SK-MEL-5 (cell line): ENCODE measurements around the gene PDZD8. TPM values are rescaled to one million over a fixed set of nuclear protein-coding genes. Genes with fewer than 3 reads are reported as not detected.

Experiments used
- DNase-seq: peaks from one replicate; pipeline ENCODE4 v3.0.0-alpha.2; 2016; ENCODE audit warnings: low read depth, low spot score
- in situ Hi-C: cut with HindIII; loops from 2 replicates; pipeline ENCODE4 v1.10.0; 2016; ENCODE audit warnings: low sequenced_read_pairs, high pct_unique_total_duplicates, low pct_unique_long_range_greater_than_20kb
- total RNA-seq: library from RNA; depleted of rRNA; stranded (reverse); fragments of >200 nt; shearing (Covaris generic); gene quantifications from 2 replicates; pipeline ENCODE4 v1.2.3, GENCODE V29; 2014

Gene PDZD8
- total RNA-seq, 1 experiment from 2014 or later = 8.5 TPM

DNA sequence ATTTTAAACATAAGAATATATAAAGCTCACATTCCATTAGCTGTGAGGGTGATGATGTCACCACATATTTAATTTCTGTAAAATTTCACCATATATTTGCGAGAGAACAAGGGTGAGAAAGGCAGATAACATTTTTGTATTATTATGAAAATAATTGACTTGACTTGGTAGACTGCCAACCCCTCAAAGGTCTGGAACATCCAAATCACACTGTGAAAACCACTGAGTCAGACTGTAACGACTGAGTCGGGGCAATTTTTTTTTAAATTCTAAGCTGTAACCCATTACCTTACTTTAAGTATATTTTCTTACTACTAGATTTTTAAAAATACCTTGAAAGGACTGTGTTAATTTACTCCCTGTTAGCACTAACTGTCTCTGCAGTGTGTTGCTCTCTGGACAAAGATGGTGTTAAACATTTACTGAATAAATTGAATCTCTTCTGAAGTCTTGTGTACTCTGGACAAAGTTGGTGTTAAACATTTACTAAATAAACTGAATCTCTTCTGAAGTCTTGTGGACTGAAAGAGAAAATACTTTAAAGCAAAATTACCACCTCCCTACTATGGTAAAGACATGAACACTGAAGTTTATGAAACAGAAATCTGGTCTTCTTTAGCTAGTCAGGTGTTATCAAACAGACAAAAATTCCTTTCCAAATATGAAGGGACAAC lies 14.1 kb downstream of the PDZD8 start:
- in situ Hi-C loops = no loop called here
- no peak for DNase-seq

DNA sequence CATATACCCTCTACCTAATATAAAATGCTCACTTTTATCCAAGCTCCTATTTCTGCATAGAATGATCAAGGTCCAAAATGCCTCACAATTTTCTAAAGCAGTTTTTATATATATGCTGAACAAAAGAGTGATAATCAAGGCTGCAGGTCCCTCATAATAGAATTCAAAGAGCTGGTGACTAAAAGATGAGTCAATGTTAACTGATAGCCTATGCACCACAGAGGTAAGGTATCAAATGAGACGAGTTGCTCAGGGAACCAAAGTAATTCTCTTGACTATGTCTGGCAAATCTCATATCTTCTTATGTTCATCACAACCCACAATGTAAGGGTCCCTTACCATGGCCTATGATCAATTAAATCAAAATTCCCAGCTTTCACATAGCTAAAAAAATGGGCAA lies 15.2 kb downstream of the PDZD8 start:
- in situ Hi-C loops = no loop called here
- no peak for DNase-seq

DNA sequence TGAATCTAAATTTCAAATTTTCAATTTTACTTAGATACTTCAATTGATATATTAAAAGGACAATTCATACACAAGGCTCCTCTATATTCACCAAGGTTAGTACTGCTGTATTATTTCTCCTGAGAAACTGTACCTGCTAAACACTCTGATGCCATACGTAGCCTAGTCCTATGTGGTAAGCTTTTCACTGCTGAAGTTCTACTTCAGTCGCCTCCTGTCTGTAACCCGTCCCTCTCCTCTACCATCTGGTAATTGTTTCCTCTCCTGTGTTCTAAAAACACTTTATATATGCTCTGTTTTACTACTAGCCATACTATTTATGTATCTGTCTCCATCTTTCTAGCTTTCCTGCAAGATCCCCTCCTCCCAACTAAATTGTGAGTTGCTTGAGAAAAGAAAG lies 20.2 kb downstream of the PDZD8 start:
- in situ Hi-C loops = no loop called here
- no peak for DNase-seq

DNA sequence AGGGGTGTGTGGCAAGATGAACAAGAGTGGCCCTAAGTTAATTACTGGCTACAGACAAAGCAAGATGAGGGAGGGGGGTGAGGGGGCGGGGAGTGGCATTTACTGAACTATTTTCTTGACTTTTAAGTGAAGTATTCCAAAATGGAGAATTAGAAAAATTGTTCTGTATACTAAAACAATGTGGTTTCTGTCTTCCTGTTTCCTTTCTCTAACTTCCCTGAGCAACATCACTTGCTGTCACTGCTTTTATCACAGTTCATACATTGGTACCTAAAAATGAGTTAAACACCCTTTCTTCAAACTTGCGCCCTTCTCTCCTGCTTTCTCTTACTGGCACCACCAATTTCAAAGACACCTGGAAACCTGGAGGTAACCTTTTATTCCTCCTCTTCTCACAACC lies 21.6 kb downstream of the PDZD8 start:
- no peak for DNase-seq
- in situ Hi-C loops = no loop called here

DNA sequence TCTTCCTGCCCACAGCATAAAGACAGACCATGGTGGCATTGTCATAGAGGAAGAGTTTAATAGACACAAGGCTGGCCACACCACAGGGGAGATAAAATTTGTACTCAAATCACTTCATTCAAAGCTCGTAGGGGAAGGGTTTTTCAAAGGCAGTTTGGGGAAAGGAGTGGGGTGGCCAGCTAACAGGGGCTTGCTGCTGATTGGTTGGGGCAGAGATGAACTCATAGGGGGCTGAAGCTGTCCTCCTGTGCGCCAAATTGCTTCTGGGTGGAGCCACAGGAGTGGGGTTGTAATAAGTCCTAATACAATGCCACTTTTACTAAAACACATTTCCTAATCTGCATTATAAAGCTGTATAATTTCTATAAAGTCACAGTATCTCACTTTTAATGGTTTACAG lies 22.5 kb downstream of the PDZD8 start:
- in situ Hi-C loops = no loop called here
- no peak for DNase-seq

DNA sequence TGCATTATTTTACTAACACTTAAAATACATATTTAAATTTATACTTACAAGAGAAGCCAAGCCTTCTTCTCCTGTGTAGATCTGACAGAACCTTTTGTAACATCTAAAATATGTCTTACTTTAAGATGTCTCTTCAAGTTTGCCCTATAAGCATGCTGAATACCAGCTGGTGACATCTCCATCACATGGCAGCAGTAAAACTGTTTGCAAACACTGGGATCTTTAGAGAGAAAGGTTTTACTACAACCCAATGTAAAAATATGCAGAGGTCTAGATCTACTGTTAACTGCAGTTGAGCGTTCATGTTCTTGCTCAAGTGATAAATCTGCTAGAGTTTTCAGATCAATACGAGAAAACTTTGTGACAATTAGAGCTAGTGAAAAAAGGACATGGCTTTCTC lies 23.2 kb downstream of the PDZD8 start:
- in situ Hi-C loops = no loop called here

DNA sequence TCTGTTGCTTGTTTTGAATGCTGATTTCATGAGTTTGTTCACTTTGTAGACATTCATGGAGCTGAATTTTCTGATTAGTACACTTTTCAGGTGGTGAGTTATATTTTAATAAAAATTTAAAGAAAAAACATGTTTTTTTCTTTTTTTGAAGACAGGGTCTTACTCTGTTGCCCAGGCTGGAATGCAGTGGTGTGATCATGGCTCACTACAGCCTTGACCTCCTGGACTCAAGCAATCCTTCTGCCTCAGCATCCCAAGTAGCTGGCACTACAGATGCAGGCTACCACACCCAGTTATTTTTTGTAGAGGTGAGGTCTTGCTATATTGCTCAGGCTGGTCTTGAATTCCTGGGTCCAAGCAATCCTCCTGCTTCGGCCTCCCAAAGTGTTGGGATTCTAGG lies 23.7 kb downstream of the PDZD8 start:
- DNase-seq = no peak
- in situ Hi-C loops = no loop called here

More for the DNA sequence above, 23.2 kb downstream of the PDZD8 start:
- DNase-seq = no peak

DNA sequence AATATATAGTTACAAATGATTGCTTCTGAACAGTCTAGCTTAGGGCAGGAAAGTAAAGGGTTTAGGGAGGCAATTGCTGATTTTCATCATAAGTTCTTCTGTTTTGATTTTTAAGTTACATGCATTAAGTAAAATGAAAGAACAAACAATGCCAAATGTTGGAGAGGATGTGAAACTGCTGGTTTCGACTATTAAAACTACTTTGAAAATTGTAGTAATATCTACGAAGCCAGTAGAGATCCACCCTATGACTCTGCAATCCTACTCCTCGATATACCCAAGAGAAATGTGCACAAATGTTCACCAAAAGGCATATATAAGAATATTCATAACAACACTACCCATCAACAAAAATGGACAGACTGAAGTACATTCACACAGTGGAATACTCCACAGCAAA lies 24.3 kb downstream of the PDZD8 start:
- in situ Hi-C loops = no loop called here
- no peak for DNase-seq

DNA sequence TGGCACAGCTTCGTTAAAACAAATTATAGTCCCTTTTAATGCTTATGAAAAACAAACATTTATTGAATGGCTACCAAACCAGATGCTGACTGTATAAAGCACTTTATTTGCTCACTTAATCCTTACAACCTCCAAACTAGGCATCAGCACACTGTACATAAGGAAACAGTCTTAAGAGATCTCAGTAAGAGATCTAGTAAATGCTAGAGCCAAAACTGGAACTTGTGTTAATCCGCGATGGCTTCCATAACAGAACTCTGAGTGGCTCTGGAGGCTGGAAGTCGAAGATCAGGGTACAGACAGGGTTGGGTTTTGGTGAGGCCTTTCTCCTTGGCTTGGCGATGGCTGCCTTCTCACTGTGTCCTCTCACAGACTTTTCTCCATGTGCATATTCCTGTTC lies 27.0 kb downstream of the PDZD8 start:
- DNase-seq = no peak
- in situ Hi-C loops = no loop called here

DNA sequence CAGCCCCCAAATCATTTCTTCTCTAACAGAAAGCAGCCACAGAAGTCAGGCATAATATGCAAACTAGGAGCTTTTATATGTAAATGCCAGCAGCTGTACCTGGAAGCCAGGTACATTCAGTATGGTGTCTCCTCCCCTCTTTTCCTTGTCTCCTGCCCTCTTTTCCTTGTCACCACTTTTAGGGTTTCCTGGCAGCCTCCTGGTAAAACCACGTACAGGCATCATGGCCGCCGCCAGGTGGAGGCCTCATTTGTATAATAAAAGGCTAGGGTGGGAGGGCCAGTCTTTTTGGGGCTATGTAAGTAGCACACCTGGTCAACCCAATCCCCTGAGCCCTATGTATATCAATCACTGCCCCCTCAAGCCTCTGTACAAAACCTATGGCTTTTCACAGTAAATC lies 28.7 kb downstream of the PDZD8 start:
- in situ Hi-C loops = no loop called here
- no peak for DNase-seq

DNA sequence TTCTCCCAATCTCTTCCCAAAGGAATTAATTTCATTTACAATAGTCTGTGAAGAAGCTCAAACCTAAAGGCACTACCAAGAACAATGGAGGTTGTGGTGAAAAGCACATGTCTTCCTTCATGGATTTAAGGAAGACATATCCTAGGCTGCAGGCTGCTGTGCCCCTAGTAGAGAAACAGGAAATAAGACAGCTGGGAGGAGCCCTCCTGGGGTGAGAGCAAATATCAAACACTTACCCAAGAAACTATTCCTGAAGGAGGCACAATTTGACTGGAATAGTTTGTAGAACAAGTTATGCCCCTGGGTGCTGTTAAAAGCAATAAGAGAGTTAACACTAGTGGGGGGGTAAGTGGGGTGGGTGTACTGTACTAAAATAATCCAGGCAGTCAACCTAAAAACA lies 30.1 kb downstream of the PDZD8 start:
- no peak for DNase-seq
- in situ Hi-C loops = no loop called here

DNA sequence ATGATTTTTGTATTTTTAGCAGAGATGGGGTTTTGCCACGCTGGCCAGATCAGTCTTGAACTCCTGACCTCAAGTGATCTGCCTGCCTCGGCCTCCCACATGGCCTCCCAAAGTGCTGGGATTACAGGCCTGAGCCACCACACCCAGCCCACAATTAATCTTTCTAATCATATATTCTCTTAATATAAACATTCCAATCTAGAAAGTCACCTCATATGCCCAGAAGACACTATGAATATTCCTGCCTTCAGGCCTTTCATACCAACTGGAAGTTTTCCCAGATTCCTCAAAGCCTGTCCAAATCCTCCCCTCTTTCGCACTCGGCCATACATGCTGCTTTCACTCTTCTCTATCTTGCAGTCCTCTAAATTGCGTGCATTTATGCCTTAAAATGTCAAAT lies 32.6 kb downstream of the PDZD8 start:
- no peak for DNase-seq
- in situ Hi-C loops = no loop called here

DNA sequence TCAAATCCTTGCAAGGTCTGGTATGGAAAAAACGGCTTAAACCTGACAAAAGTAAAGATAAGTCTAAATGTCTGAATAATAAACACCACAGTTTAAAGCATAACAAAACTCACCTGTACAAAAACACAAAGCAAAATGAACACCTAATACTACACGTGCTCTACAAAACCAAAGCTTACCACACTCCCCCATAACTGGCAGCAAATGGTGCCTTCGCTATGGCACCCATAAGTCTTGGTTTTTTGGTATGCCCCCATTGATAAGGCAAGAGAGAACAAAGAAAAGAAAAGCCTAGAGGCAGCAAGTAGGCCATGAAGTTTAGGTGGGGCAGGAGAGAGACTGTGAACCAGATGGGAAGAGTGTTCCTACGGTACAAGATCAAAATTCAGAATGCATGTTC lies 34.2 kb downstream of the PDZD8 start:
- in situ Hi-C loops = no loop called here
- DNase-seq = no peak

DNA sequence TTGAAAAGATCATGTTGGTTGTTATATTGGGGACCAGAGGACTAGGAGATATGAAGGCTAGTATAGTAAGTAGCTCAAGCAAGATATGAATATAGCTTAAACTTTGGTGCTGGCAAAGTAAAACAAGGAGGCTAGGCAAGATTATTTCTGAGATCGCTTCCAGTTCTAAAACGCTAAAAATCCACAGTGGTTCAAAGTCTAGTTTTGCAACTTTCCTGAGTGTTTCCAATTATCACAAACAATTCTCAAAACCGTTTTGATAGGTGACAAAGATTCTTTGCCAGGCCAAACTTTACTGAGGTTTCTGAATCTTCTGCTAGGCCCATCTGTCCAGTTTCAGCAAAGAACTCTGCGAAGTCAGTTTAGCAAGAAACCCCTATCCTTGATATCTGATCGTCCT lies 35.3 kb downstream of the PDZD8 start:
- in situ Hi-C loops = no loop called here
- no peak for DNase-seq

DNA sequence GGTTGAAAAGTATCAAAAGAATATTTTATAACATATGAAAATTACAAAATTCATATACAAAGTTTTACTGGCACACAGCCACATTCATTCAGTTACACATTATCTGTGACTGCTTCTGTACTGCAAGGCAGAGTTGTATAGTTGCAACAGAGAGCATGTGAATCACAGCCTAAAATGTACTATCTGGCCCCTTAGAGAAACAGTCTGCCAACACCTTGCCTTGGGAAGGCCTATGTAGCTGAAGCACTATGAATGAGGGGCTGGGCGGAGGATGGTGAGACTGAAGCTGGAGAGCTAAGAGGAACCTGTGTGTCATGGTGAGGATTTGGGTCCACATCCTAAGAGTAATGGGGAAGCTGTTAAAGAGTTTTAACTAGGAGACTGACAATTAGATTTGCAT lies 35.7 kb downstream of the PDZD8 start:
- in situ Hi-C loops = no loop called here
- no peak for DNase-seq

DNA sequence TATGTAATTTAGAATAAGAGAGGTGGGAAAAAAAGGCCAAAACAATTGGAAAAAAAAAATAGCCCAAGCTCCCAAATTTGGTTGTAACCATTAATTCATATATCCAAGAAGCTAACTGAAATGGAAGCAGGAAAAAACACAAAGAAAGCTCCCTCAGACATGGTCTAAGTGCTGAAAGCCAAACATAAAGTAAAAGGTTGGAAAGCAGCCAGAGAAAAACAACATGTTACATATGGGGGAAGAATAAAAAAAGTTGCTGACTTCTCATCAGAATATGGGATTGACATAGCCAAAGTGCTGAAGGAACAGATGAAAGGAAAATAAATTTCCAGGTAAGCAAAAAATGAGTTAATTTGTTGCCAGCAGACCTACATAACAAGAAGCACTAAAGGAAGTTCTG lies 40.3 kb downstream of the PDZD8 start:
- in situ Hi-C loops = no loop called here
- DNase-seq = no peak

DNA sequence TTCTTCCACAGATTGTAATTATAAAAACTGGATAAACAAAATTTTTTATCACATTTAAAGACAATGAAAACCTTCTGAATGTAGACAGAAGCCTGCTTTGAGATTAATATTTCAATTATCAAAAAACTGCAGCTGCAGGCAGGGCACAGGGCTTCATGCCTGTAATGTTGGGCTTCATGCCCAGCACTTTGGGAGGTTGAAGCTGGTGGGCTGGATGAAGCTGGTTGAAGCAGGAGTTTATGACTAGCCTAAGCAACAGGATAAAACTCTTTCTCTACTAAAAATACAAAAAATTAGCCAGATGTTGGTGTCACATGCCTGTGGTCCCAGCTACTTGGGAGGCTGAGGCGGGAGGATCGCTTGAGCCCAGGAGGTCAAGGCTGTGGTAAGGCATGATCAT lies 41.2 kb downstream of the PDZD8 start:
- no peak for DNase-seq
- in situ Hi-C loops = no loop called here

DNA sequence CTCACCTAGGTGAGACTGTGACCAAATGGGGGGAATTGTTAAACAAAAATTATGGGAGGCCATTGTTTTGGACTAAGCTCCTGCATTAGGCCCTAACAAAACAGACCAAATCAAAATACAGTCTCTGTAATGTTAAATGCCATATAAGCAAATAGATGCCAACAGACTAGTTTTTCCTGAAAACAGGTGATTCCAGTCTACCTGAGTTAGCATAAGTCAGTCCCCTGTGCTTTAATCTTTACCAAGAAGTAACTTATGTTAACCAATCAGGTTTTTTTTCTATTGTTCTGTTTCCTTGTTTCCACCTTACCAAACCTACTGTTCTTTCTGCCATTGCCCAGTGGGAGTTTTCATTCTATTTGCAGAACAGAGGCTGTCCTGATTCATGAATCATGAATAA lies 48.0 kb downstream of the PDZD8 start:
- DNase-seq = no peak
- in situ Hi-C loops = no loop called here

DNA sequence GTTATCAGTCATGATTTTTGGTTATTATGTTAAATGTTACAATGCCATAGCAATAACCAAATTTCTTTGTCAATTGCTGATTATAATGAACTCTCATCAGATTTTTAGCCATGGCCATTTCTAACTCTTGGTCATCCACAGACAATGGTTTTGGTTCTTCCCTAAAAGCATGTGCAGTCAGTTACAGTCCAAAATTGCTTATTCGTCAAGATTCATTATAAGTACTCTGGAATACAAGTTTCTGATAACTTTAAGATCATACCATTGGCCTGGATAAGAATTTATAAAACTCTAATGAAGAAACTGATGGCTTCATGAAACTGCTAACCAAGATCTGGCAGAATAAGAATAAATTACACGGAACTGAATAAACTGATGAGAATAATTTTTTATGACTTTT lies 50.9 kb downstream of the PDZD8 start:
- in situ Hi-C loops = no loop called here
- no peak for DNase-seq

DNA sequence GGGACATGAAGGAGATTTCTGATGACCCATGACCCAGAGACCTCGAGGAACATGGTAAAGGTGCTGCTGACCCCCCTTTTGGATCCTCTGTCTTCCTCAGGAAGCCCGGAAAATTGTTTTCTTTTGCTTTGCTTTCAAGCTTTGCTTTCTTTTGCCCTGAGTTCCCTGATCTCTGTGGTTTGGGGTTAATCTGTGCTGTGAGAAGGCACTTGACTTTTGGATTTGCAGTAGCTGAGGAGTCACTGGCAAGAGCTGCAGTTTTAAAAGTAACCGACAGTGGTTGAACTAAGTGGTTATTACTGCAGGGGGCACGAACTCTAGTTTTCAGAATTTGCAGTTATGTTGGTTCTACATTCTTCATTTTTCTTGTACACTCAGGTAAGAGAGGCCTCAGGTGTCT lies 53.0 kb downstream of the PDZD8 start:
- in situ Hi-C loops = no loop called here
- no peak for DNase-seq
